ENCODE data around the gene PDLIM5. TPM values are rescaled to one million over a fixed set of nuclear protein-coding genes. Genes with fewer than 3 reads are reported as not detected.

The PDLIM5 gene
- total RNA-seq, 3 donors from 2014 or later (not counting 1 experiment from before 2014, with no cell fraction given): 41.8 to 94.8 (median 50.5) TPM

GRCh38 chr4:94575652-94576051 is 123.9 kb downstream of the PDLIM5 start:
- WGBS (ENCODE audit: insufficient coverage): 92% methylated on average over 10 of the region's 10 CpGs
- Histone ChIP-seq H3K27ac (ENCODE audit: low read length) (no peak overlapping the region), H3K4me3 (ENCODE audit: low read length) (no peak overlapping the region), H3K27me3 (ENCODE audit: control insufficient read depth, insufficient read depth, low read length) (no peaks in the 10 kb centered on the region), H3K9me3 (ENCODE audit: control insufficient read depth, insufficient read depth, low read length) (no peaks in the 10 kb centered on the region), H3K4me1 (ENCODE audit: control insufficient read depth, insufficient read depth, low read length) (no peaks in the 10 kb centered on the region), H3K36me3 (ENCODE audit: control insufficient read depth, insufficient read depth, low read length) (no peaks in the 10 kb centered on the region)
- intact Hi-C loops (cut with micrococcal nuclease): no loop called here
- no peaks in the 10 kb centered on the region for H3K27me3 Mint-ChIP-seq (ENCODE audit: low read depth in 2 of 2)
- no peak overlapping the region for H3K27ac Mint-ChIP-seq
- TF ChIP-seq, protein P1, sequence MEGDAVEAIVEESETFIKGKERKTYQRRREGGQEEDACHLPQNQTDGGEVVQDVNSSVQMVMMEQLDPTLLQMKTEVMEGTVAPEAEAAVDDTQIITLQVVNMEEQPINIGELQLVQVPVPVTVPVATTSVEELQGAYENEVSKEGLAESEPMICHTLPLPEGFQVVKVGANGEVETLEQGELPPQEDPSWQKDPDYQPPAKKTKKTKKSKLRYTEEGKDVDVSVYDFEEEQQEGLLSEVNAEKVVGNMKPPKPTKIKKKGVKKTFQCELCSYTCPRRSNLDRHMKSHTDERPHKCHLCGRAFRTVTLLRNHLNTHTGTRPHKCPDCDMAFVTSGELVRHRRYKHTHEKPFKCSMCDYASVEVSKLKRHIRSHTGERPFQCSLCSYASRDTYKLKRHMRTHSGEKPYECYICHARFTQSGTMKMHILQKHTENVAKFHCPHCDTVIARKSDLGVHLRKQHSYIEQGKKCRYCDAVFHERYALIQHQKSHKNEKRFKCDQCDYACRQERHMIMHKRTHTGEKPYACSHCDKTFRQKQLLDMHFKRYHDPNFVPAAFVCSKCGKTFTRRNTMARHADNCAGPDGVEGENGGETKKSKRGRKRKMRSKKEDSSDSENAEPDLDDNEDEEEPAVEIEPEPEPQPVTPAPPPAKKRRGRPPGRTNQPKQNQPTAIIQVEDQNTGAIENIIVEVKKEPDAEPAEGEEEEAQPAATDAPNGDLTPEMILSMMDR (IDR thresholded peaks at IDR 0.05): no peak
- H3K4me1 Mint-ChIP-seq: no peaks in the 10 kb centered on the region
- ATAC-seq (no peak), DNase-seq (no peak)
- H3K4me3 Mint-ChIP-seq: no peak overlapping the region
- no peaks in the 10 kb centered on the region for H3K9me3 Mint-ChIP-seq
- peaks cover 8% of the 10 kb centered on the region for H3K36me3 Mint-ChIP-seq

DNA sequence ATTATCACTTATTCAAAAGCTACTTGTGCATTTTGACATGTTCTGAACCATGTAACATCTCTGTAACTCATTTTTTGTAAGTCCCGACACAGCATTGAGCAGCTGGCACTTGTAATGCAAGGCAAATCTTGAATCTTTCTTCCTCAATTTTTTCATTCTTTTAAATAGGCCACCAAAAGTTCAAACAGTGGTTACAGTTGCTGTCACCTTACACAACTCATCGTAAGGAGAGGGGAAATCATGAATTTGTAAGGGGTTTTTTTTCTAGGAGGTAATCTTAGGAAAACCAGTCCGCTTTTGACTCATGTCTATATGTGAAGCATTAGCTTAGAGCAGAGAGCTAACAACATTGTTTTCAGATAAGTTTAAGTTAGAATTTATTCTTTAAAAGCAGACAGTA is 124.5 kb downstream of the PDLIM5 start:
- H3K9me3 Mint-ChIP-seq: no peaks in the 10 kb centered on the region
- 83% methylated on average over 2 of the region's 3 CpGs for WGBS (ENCODE audit: insufficient coverage)

GRCh38 chr4:94577136-94577535 is 125.4 kb downstream of the PDLIM5 start:
- Histone ChIP-seq H3K9me3 (ENCODE audit: control insufficient read depth, insufficient read depth, low read length) (no peaks in the 10 kb centered on the region), H3K4me3 (ENCODE audit: low read length) (no peak overlapping the region), H3K27ac (ENCODE audit: low read length) (no peak overlapping the region), H3K27me3 (ENCODE audit: control insufficient read depth, insufficient read depth, low read length) (no peaks in the 10 kb centered on the region), H3K4me1 (ENCODE audit: control insufficient read depth, insufficient read depth, low read length) (no peaks in the 10 kb centered on the region), H3K36me3 (ENCODE audit: control insufficient read depth, insufficient read depth, low read length) (no peaks in the 10 kb centered on the region)
- Mint-ChIP-seq H3K4me3 (no peak overlapping the region), H3K9me3 (no peaks in the 10 kb centered on the region), H3K36me3 (peaks cover 8% of the 10 kb centered on the region), H3K27ac (no peak overlapping the region), H3K4me1 (no peaks in the 10 kb centered on the region), H3K27me3 (ENCODE audit: low read depth in 2 of 2) (no peaks in the 10 kb centered on the region)
- DNase-seq (no peak), ATAC-seq (no peak)
- intact Hi-C loops (cut with micrococcal nuclease): no loop called here
- TF ChIP-seq, protein P1 (IDR thresholded peaks at IDR 0.05): no peak
- WGBS (ENCODE audit: insufficient coverage): no CpG with 5 or more reads among the region's 1 CpG

More for the DNA sequence above, 124.5 kb downstream of the PDLIM5 start:
- no peak overlapping the region for H3K27ac Mint-ChIP-seq
- no peaks in the 10 kb centered on the region for H3K27me3 ChIP-seq (ENCODE audit: control insufficient read depth, insufficient read depth, low read length)
- H3K4me1 Mint-ChIP-seq: no peaks in the 10 kb centered on the region
- H3K36me3 ChIP-seq (ENCODE audit: control insufficient read depth, insufficient read depth, low read length): no peaks in the 10 kb centered on the region
- no peaks in the 10 kb centered on the region for H3K4me1 ChIP-seq (ENCODE audit: control insufficient read depth, insufficient read depth, low read length)
- intact Hi-C loops (cut with micrococcal nuclease): no loop called here
- TF ChIP-seq, protein P1 (IDR thresholded peaks at IDR 0.05): no peak
- H3K4me3 Mint-ChIP-seq: no peak overlapping the region
- ATAC-seq: no peak
- H3K4me3 ChIP-seq (ENCODE audit: low read length): no peak overlapping the region
- peaks cover 8% of the 10 kb centered on the region for H3K36me3 Mint-ChIP-seq
- H3K27ac ChIP-seq (ENCODE audit: low read length): no peak overlapping the region
- no peaks in the 10 kb centered on the region for H3K9me3 ChIP-seq (ENCODE audit: control insufficient read depth, insufficient read depth, low read length)
- no peaks in the 10 kb centered on the region for H3K27me3 Mint-ChIP-seq (ENCODE audit: low read depth in 2 of 2)
- no peak for DNase-seq

DNA sequence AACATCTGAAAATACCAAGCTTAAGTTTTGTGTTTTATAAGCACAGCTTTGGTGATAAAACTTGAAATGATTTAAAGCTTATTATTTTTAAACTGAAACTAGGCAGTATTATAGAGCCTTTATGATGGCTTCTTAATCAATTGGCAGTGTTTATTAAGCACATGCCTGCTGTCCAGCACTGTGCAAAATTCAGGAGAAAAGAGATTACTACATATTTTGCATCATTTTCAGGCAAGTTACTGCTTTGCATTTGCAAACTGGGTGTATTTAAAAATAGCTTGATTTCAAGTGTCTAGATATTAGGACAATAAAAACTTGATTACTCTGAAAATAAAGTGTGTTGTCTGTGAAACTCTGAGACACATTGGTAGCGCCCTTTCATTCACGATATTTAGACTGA is 126.5 kb downstream of the PDLIM5 start:
- no CpG with 5 or more reads among the region's 2 CpGs for WGBS (ENCODE audit: insufficient coverage)
- Mint-ChIP-seq H3K27me3 (ENCODE audit: low read depth in 2 of 2) (peaks cover 0 to 3% of the 10 kb centered on the region in 2 donors), H3K4me1 (no peaks in the 10 kb centered on the region), H3K36me3 (peaks cover 8% of the 10 kb centered on the region), H3K27ac (no peak overlapping the region), H3K9me3 (no peaks in the 10 kb centered on the region), H3K4me3 (no peak overlapping the region)
- TF ChIP-seq, protein P1 (IDR thresholded peaks at IDR 0.05): no peak
- Histone ChIP-seq H3K27me3 (ENCODE audit: control insufficient read depth, insufficient read depth, low read length) (no peaks in the 10 kb centered on the region), H3K4me3 (ENCODE audit: low read length) (no peak overlapping the region), H3K36me3 (ENCODE audit: control insufficient read depth, insufficient read depth, low read length) (no peaks in the 10 kb centered on the region), H3K4me1 (ENCODE audit: control insufficient read depth, insufficient read depth, low read length) (no peaks in the 10 kb centered on the region), H3K9me3 (ENCODE audit: control insufficient read depth, insufficient read depth, low read length) (no peaks in the 10 kb centered on the region), H3K27ac (ENCODE audit: low read length) (no peak overlapping the region)
- intact Hi-C loops (cut with micrococcal nuclease): no loop called here
- ATAC-seq (no peak), DNase-seq (no peak)

Measured in natural killer cell (primary cell).